Esophagus muscularis mucosa (tissue), 4 donors: ENCODE data around the gene PTPRE.

Experiments used
- EP300 ChIP-seq: sonication (generic); formaldehyde crosslinking; IDR thresholded peaks from one replicate; pipeline ENCODE4 v1.6.1; 2017; ENCODE audit warnings: antibody characterized with exemption
- POLR2A ChIP-seq: fragments of 450-650 bp; IDR thresholded peaks from one replicate; pipeline ENCODE4 v1.6.1; 2017; ENCODE audit warnings: antibody characterized with exemption, moderate library complexity, mild to moderate bottlenecking, low read depth
- TF ChIP-seq, protein P1 (sequence below), 3 experiments: fragments of 200-600 bp in 2 of 3; fragments of 450-650 bp in 1 of 3; sonication (generic) in 2 of 3; IDR thresholded peaks; one replicate each; pipeline ENCODE4 v1.5.1; 2017 to 2019; ENCODE audit warnings: antibody characterized with exemption in 3 of 3, mild to moderate bottlenecking in 2 of 3, moderate library complexity in 1 of 3

DNA sequence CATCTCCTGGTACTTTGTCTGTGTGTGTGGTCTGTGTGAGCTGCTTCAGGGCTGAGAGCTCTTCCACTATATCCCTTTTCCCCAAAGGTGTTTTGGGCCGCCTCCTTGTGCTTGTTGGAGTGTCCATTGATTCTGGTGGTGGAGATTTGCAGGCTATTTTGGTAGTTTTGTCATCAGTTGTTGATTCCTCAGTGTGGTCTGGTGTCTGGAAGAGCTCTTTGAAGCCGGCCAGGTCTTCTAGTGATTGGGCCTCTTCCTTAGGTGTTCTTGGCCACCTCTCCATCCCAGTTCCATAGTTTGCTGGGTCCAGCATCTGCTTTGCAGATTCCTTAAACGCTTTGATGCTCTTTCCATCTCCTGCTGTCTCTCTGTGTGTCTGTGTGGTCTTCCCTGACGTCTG is 198.5 kb downstream of the PTPRE start:
- TF ChIP-seq POLR2A, result no peak
- no peak for TF ChIP-seq EP300
- TF ChIP-seq, protein P1, sequence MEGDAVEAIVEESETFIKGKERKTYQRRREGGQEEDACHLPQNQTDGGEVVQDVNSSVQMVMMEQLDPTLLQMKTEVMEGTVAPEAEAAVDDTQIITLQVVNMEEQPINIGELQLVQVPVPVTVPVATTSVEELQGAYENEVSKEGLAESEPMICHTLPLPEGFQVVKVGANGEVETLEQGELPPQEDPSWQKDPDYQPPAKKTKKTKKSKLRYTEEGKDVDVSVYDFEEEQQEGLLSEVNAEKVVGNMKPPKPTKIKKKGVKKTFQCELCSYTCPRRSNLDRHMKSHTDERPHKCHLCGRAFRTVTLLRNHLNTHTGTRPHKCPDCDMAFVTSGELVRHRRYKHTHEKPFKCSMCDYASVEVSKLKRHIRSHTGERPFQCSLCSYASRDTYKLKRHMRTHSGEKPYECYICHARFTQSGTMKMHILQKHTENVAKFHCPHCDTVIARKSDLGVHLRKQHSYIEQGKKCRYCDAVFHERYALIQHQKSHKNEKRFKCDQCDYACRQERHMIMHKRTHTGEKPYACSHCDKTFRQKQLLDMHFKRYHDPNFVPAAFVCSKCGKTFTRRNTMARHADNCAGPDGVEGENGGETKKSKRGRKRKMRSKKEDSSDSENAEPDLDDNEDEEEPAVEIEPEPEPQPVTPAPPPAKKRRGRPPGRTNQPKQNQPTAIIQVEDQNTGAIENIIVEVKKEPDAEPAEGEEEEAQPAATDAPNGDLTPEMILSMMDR (IDR thresholded peaks at IDR 0.05), result no peak
